NCI-H1048 (cell line): ENCODE data around the gene NIFK.
"Not testable (repeated sequence)": the region's sequence is repeated elsewhere in the genome, so short reads cannot be mapped to it uniquely, and the experiment has no call there.

Experiments
- DNase-seq: peaks from one replicate; lab custom pipeline; 2025; lab: John Stamatoyannopoulos, UW

NIFK gene

GRCh38 chr2:121731366-121731765 is 5.3 kb downstream of the NIFK start:
- no peak for DNase-seq

DNA sequence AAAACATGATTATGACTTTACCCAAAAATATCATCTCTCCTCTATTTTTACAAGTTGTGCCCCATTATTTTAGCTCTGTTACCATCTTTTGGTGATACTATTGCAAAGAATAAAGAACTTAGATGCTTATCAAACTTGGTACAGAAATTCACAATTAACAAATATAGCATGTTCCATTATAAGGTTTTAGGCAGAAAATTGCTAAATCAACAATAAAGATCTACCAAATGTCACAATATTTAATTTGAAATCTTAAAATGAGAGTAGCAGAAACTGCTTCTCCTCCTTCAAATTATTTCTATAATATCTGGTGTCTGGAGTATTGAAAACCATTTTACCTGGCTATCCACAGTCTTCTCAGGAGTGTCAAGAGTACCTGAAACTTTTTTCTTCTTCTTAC is 8.7 kb downstream of the NIFK start:
- no peak for DNase-seq

DNA sequence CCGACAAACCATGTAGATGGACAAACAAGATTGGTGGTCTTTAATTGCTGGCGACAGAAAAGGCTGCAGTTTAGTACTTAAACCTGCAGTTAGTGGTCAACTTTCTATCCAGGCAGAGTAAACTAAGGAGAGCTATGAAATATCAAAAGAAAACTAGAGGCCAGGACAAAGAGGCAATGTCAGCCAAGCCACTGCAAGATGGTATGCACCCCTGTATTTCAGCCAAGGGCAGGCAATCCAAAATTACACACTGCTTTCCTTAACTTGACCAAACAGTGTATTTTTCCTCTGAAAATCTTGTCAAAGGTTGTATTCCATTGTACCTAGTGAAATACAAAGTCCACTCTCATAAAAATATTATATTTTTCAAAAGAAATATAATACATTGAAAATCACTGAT is 9.3 kb downstream of the NIFK start:
- DNase-seq: no peak

- no peak for DNase-seq
These were observed 13.4 kb downstream of the NIFK start for GRCh38 chr2:121723316-121723715.

GRCh38 chr2:121722479-121722878 is 14.2 kb downstream of the NIFK start:
- DNase-seq: no peak

GRCh38 chr2:121721926-121722325 is 14.7 kb downstream of the NIFK start:
- DNase-seq: no peak

DNA sequence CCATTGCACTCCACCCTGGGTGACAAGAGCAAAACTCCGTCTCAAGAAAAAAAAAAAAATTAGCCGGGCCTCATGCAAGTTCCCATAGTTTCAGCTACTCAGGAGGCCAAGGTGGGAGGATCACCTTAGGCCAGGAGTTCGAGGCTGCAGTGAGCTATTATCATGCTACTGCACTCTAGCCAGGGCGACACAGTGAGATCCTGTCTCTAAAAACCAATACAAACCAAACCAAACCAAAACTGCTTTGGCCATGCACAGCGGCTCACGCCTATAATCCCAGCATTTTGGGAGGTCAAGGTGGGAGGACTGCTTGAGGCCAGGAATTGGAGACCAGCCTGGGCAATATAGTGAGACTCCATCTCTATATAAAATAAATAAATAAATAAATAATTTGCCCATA is 19.1 kb downstream of the NIFK start:
- no peak for DNase-seq

GRCh38 chr2:121716126-121716525 is 20.5 kb downstream of the NIFK start:
- DNase-seq: no peak

DNA sequence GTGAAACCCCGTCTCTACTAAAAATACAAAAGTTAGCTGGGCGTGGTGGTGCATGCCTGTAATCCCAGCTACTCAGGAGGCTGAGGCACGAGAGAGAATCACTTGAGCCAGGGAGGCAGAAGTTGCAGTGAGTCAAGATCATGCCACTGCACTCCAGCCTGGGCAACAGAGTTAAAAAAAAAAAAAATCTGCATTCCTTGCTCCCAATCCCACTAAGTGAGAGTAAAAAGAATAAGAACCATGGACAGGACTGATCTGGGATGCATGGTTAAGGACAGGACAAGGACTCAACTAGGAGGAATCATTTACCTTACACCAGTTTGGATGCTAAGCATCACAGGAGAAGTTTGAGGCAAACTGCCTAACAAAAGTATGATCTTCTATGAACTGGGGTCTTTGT is 25.2 kb downstream of the NIFK start:
- DNase-seq: not testable (repeated sequence)

GRCh38 chr2:121710470-121711170 is 26.1 kb downstream of the NIFK start:
- DNase-seq: no peak

DNA sequence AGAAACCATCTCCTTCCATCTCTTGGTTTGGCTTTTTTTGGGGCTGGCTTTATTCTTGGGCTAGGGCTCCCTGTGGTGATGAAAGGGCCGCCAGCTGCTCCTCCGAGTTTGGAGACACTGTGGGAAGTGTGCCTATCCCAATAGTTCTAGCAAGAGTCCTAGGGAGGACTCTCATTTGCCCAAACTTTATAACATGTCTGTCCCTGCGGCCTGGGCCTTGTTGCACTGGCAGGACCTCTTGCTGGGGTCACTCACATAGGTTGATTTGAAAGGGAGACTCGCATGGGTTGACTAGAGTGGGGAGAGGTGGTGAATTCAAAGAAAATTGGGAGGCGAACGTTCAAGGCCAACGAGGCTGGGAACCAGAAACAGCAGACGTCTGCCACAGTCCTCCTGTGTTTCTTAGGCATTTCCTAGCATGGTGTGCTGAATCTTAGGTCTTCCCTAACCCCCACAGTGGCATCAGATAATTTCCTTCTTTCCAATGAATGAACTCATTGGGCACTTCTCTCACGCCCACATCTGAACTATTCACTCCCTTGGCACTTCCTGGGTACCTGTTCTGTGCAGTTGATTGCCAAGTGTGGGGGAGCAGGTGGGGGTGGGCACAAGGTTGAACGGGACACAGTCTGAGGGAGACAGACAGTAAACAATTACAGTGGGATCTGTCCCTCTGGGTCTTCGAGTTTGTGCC is 26.8 kb downstream of the NIFK start:
- no peak for DNase-seq

DNA sequence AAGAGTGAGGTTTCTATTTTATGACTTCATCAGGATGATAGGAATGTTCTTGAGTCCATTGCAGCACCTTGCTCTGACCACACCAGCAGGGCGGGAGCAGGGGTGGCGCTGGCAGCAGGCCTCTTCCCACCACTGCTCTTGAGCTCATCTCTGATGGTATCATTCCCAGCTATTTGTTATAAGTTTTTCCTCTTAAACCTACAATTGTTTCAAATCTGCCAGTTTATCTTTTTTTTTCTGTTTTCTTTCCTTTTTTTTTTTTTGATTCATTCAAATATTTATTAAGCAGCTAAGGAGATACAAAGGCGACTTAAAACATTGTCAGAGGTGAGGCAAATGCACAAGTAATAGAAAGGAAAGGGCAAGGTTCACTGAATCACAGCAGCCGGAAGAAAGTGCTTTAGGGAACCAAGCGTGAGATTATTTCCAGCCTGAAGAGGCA is 28.7 kb downstream of the NIFK start:
- DNase-seq: no peak

GRCh38 chr2:121707344-121707919 is 29.2 kb downstream of the NIFK start:
- DNase-seq: no peak

GRCh38 chr2:121705958-121706357 is 30.7 kb downstream of the NIFK start:
- DNase-seq: no peak

GRCh38 chr2:121705390-121705789 is 31.3 kb downstream of the NIFK start:
- DNase-seq: no peak

- not testable (repeated sequence) for DNase-seq
These were observed 34.9 kb downstream of the NIFK start for GRCh38 chr2:121701761-121702160.

GRCh38 chr2:121699421-121700333 is 37.0 kb downstream of the NIFK start:
- DNase-seq: no peak

- DNase-seq: no peak
These were observed 38.3 kb downstream of the NIFK start for GRCh38 chr2:121698318-121698930.

DNA sequence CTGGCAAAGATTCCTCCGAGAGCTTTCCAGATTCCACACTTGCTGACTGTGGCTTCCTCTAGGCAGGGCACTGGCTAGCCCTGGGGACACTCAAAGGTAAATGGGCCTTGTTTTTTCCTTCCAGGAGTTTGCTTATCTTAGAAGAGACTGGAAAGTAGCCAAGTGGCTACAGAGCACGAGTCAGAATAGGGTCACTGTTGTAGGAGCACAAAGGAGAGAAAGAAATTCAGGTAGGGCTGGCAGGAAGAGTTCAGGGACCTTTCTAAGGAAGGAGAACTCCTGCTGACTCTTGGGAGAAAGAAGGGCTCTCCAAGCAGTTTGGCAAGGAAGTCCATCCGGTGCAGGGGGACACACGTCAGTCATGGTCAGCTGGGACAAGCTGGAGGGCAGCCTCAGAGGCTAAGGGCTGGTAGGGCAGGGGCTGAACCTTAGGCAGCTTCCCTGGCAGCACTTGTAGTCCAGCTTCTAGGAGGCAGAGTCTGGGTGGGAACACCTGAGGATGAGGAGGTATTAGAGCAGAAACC is 39.5 kb downstream of the NIFK start:
- no peak for DNase-seq

GRCh38 chr2:121696410-121696930 is 40.2 kb downstream of the NIFK start:
- DNase-seq: no peak

GRCh38 chr2:121695171-121695451 is 41.6 kb downstream of the NIFK start:
- DNase-seq: no peak
